Measurements from ENCODE around the gene NCCRP1. TPM values are rescaled to one million over a fixed set of nuclear protein-coding genes. Genes with fewer than 3 reads are reported as not detected.

The NCCRP1 gene
- polyA plus RNA-seq, 3 donors from 2014 or later = not detected

DNA sequence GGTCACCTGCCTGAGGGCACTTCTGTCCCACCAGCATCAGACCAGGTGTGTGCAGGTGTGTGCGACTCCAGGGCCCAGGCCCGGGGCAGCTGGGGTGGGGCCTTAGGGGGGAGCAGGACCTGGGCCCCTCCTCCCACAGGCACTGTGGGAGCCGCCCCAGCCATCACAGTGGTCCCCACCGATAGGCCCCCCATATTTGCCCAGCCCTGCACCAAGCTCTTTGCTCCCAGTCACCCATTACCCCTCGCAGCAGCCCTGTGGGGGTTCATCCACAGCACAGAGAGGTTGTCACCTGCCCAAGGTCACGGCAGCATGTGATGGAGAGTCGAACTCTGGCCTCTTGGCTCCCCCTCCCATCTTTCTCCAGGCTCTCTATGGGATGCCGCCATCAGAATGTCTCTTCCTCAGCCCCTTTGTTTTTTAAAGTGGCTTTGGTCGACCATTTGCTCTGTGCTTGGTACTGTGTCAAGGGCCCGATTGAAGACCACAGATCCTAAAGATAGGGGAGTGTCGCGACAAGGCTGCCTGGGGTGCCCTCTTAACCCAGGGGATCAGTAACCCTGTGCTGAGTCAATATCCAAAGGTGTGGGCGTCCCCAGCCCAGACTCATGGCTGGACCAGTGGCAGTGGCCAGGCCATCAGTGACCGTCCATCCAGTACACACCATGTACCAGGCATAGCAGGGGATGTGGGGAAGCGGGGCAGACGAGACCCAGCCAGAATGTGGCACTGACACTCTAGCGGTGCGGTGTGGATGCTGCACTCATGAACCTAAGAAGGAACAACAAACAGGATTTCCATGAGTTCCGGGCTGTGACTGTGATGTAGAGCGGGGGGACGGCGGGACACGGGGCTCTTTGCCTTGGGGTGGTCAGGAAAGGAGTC is 28.3 kb upstream of the NCCRP1 start:
- peak overlapping the region in 1 of 6 donors; percentile 5 for H3K27ac Mint-ChIP-seq
- peaks cover 0 to 1% of the 10 kb centered on the region in 2 donors for H3K4me1 Mint-ChIP-seq
- peaks cover 0 to 2% (median 0%) of the 10 kb centered on the region in 3 donors for H3K27me3 Mint-ChIP-seq (ENCODE audit: low read depth in 3 of 3)
- H3K4me3 Mint-ChIP-seq = no peak overlapping the region
- no peak for DNase-seq
- H3K36me3 Mint-ChIP-seq = peaks cover 0 to 4% (median 0%) of the 10 kb centered on the region in 3 donors
- no peaks in the 10 kb centered on the region for H3K9me3 Mint-ChIP-seq

DNA sequence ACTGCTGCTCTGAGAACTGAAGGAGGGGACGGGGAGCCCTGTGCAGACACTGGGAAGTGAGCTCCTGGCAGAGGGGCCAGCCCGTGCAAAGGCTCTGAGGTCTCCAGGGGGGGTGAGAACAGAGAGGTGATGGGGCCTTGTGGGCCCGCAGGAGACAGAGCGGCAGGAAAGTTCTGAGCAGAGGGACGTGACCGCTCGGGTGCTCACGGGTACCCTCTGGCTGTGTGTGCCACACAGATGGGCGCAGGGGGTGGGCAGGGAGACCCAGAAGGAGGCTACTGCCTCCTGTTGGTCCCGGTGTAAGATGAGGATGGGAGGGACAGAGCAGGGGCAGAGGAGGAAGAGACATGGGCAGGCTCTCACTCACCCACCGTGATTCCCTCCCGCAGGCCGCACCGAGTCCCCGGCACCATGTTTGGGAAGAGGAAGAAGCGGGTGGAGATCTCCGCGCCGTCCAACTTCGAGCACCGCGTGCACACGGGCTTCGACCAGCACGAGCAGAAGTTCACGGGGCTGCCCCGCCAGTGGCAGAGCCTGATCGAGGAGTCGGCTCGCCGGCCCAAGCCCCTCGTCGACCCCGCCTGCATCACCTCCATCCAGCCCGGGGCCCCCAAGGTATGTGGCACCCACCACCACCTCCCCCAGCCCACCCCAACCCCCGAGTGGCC is 27.5 kb upstream of the NCCRP1 start:
- Mint-ChIP-seq H3K4me3 (no peak overlapping the region), H3K4me1 (no peaks in the 10 kb centered on the region), H3K27ac (no peak overlapping the region), H3K9me3 (no peaks in the 10 kb centered on the region), H3K36me3 (peaks cover 0 to 4% (median 0%) of the 10 kb centered on the region in 3 donors), H3K27me3 (ENCODE audit: low read depth in 3 of 3) (peaks cover 0 to 2% (median 0%) of the 10 kb centered on the region in 3 donors)
- no peak for DNase-seq

GRCh38 chr19:39170386-39171231 is 26.2 kb upstream of the NCCRP1 start:
- Mint-ChIP-seq H3K4me3 (no peak overlapping the region), H3K36me3 (peaks cover 0 to 4% (median 0%) of the 10 kb centered on the region in 3 donors), H3K27ac (no peak overlapping the region), H3K9me3 (no peaks in the 10 kb centered on the region), H3K4me1 (no peaks in the 10 kb centered on the region), H3K27me3 (ENCODE audit: low read depth in 3 of 3) (peaks cover 0 to 2% (median 0%) of the 10 kb centered on the region in 3 donors)
- DNase-seq = no peak

DNA sequence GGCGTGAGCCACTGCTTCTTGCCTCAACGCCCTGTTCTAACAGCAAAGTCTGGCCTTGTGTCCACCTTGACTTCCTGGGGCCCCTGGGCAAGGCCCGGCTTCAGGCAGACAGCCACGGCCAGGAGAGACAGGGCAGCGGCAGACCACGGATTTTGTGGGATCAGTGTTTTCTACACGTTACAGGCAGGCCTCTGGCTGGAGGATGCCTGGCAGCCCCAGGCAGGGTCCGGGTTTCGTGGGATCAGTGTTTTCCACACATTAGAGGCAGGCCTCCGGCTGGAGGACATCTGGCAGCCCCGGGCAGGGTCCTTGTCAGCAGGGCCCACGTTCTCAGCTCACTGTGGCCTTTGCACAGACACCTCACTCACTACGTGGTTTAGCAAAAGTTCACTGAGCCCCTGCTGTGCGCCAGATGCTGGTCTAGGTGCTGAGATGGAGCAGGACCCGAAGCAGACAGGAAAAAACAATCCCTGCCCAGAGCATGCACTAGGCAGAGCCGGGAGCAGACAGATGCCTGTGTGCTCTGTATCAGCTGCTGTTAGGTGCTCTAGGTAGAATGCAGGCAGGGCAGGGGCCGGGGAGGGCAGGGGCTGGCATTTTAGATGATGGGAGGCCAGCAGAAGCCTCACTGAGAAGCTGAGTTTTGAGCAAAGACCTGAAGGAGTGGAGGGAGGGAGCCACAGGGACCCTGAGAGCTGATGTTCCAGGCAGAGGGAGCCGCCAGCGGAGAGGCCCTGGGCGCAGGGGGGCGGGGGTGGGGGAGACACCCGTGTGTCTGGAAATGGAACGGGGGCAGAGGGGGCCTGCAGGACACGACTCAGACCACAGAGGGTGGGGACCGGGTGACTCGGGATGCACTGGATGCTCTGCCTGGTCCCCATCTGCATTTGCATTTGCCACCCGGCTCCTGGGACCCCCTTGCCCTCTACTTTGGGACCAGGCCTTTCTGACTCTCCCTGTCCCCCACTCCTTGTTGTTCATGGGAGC is 25.0 kb upstream of the NCCRP1 start:
- H3K36me3 Mint-ChIP-seq = peaks cover 0 to 4% (median 0%) of the 10 kb centered on the region in 3 donors
- H3K27me3 Mint-ChIP-seq (ENCODE audit: low read depth in 3 of 3) = peaks cover 0 to 2% (median 0%) of the 10 kb centered on the region in 3 donors

GRCh38 chr19:39172700-39173501 is 23.9 kb upstream of the NCCRP1 start:
- Mint-ChIP-seq H3K4me1 (no peaks in the 10 kb centered on the region), H3K27ac (no peak overlapping the region), H3K4me3 (no peak overlapping the region), H3K9me3 (no peaks in the 10 kb centered on the region), H3K27me3 (ENCODE audit: low read depth in 3 of 3) (peaks cover 0 to 2% (median 0%) of the 10 kb centered on the region in 3 donors), H3K36me3 (peaks cover 0 to 4% (median 0%) of the 10 kb centered on the region in 3 donors)
- DNase-seq = no peak

More for the DNA sequence above, 25.0 kb upstream of the NCCRP1 start:
- Mint-ChIP-seq H3K4me1 (no peaks in the 10 kb centered on the region), H3K9me3 (no peaks in the 10 kb centered on the region), H3K4me3 (no peak overlapping the region), H3K27ac (no peak overlapping the region)
- no peak for DNase-seq

DNA sequence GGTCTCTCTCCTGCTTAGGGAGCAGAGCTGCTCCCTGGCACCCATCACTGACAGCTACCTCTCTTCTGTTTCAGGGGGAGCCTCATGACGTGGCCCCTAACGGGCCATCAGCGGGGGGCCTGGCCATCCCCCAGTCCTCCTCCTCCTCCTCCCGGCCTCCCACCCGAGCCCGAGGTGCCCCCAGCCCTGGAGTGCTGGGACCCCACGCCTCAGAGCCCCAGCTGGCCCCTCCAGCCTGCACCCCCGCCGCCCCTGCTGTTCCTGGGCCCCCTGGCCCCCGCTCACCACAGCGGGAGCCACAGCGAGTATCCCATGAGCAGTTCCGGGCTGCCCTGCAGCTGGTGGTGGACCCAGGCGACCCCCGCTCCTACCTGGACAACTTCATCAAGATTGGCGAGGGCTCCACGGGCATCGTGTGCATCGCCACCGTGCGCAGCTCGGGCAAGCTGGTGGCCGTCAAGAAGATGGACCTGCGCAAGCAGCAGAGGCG is 23.2 kb upstream of the NCCRP1 start:
- Mint-ChIP-seq H3K36me3 (peaks cover 0 to 4% (median 0%) of the 10 kb centered on the region in 3 donors), H3K4me3 (no peak overlapping the region), H3K9me3 (no peaks in the 10 kb centered on the region), H3K27me3 (ENCODE audit: low read depth in 3 of 3) (peaks cover 0 to 2% (median 0%) of the 10 kb centered on the region in 3 donors), H3K27ac (no peak overlapping the region), H3K4me1 (no peaks in the 10 kb centered on the region)
- DNase-seq = no peak

DNA sequence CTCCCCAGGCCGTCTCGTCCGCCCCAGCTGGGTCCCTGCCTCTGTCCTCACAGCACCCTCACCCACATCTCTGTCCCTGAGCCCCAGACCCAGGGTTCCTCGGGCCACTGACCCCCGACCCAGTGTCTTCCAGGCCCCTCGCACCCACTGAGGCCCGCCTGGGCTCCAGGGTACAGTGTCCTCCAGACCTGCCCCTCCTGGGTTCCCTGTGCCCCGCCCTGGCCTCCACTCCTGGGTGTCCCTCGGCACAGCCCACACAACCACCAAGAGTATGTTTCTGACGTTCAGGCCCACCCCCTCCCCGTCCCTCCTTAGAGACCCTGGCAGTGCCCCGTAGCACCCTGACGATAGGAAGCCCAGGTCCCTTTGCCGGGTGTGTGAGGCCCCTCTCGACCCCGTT is 22.6 kb upstream of the NCCRP1 start:
- no peak overlapping the region for H3K27ac Mint-ChIP-seq
- H3K27me3 Mint-ChIP-seq (ENCODE audit: low read depth in 3 of 3) = peaks cover 0 to 2% (median 0%) of the 10 kb centered on the region in 3 donors
- no peaks in the 10 kb centered on the region for H3K4me1 Mint-ChIP-seq
- H3K4me3 Mint-ChIP-seq = no peak overlapping the region
- no peaks in the 10 kb centered on the region for H3K9me3 Mint-ChIP-seq
- no peaks in the 10 kb centered on the region for H3K36me3 Mint-ChIP-seq
- DNase-seq = no peak

- Mint-ChIP-seq H3K27me3 (ENCODE audit: low read depth in 3 of 3) (peaks cover 0 to 2% (median 0%) of the 10 kb centered on the region in 3 donors), H3K4me3 (no peak overlapping the region), H3K36me3 (no peaks in the 10 kb centered on the region), H3K9me3 (no peaks in the 10 kb centered on the region), H3K27ac (no peak overlapping the region), H3K4me1 (no peaks in the 10 kb centered on the region)
- no peak for DNase-seq
Observed at GRCh38 chr19:39174558-39175544, 21.9 kb upstream of the NCCRP1 start.

DNA sequence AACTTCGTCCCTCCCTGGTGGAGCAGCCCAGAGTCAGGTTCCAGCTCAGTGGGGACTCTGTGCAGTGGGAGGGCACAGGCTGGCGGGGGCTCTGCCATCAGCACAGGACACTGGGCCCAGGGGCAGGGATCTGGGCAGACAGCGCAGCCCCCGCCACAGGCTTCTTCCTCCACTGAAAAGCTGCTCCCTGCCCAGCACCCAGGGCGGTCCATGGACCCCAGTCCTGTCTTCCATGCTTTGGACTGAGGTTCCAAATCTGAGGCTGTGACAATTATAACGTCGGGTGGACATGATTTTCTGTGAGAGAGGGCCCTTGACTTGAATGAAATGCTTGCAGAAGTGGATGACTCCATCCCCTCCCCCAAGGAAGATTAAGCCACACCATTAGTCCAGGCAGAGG is 21.2 kb upstream of the NCCRP1 start:
- Mint-ChIP-seq H3K4me3 (no peak overlapping the region), H3K27ac (no peak overlapping the region), H3K36me3 (no peaks in the 10 kb centered on the region), H3K9me3 (no peaks in the 10 kb centered on the region), H3K4me1 (no peaks in the 10 kb centered on the region), H3K27me3 (ENCODE audit: low read depth in 3 of 3) (peaks cover 0 to 2% (median 0%) of the 10 kb centered on the region in 3 donors)
- no peak for DNase-seq

DNA sequence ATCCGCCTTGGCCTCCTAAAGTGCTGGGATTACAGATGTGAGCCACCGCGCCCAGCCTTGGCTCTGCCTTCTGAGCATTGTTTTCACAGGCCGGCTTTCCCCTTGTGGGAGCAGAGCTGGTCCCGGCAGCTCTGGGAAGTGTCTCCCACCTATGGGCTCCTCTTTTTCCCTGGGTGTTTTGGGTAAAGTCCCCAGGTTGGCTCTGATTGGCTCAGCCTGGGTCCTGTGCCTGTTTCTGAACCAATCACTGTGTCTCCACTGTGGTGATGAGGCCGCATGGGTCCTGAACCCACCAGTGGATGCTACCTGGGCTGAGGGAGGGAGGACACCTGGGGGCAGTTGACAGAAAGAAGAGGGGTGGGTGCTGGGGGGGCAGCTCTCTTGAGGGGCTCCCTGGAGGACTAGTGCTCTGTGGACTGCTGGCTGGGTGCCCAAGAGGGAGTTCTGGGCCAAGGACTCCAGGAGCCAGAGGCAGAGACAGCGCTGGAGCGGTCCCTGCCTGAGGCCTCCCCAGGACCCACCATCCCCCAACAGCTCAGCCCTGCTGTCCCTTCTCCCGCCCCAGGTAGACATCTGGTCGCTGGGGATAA is 19.6 kb upstream of the NCCRP1 start:
- Mint-ChIP-seq H3K27ac (no peak overlapping the region), H3K4me3 (no peak overlapping the region), H3K4me1 (no peaks in the 10 kb centered on the region), H3K36me3 (no peaks in the 10 kb centered on the region), H3K27me3 (ENCODE audit: low read depth in 3 of 3) (no peaks in the 10 kb centered on the region), H3K9me3 (no peaks in the 10 kb centered on the region)
- no peak for DNase-seq

GRCh38 chr19:39177736-39178135 is 19.0 kb upstream of the NCCRP1 start:
- DNase-seq = no peak
- no peaks in the 10 kb centered on the region for H3K36me3 Mint-ChIP-seq
- no peaks in the 10 kb centered on the region for H3K4me1 Mint-ChIP-seq
- no peaks in the 10 kb centered on the region for H3K27me3 Mint-ChIP-seq (ENCODE audit: low read depth in 3 of 3)
- no peak overlapping the region for H3K27ac Mint-ChIP-seq
- no peak overlapping the region for H3K4me3 Mint-ChIP-seq
- H3K9me3 Mint-ChIP-seq = no peaks in the 10 kb centered on the region

Data from immature natural killer cell (primary cell).